H1 (cell line): ENCODE measurements around the gene PTN. TPM values are rescaled to one million over a fixed set of nuclear protein-coding genes. Genes with fewer than 3 reads are reported as not detected.
A peak's percentile ranks its signal among the peaks of the same experiment; 100 is the strongest.

ENCODE experiments used
- CTCF ChIA-PET: fragments of 300-600 bp; sonication (Branson Sonifier 250); formaldehyde crosslinking; loops from one replicate; lab custom pipeline; 2021; ENCODE audit not compliant: partially characterized antibody; lab: Charles Lee
- POLR2A ChIA-PET: fragments of 300-600 bp; sonication (Branson Sonifier 250); formaldehyde crosslinking; loops from one replicate; lab custom pipeline; 2021; ENCODE audit warnings: inconsistent platforms; ENCODE audit not compliant: partially characterized antibody; lab: Charles Lee
- DNase-seq, 2 experiments: peaks; one replicate each; pipeline versions ENCODE4 v3.0.0 to v3.0.0-alpha.2; 2010 to 2022; ENCODE audit warnings: low spot score in 2 of 2, low read depth in 1 of 2, mixed read lengths in 1 of 2
- FAIRE-seq: peaks from 2 replicates; lab custom pipeline; 2011; peaks lifted over from hg19 to GRCh38; lab: Jason Lieb, UNC
- H2AFZ ChIP-seq: 2 replicates; pipeline ENCODE4 v1.8.1; 2012; ENCODE audit warnings: low read length, inconsistent platforms
- H2AK5ac ChIP-seq: 2 replicates; pipeline ENCODE4 v1.6.1; 2013; ENCODE audit warnings: low read depth, low read length
- H2BK120ac ChIP-seq: replicated peaks from 2 replicates; pipeline ENCODE3; 2013; ENCODE audit warnings: low read depth, low read length, inconsistent platforms
- H2BK12ac ChIP-seq: 2 replicates; pipeline ENCODE4 v1.6.1; 2013; ENCODE audit warnings: low read depth, low read length
- H2BK15ac ChIP-seq: 2 replicates; pipeline ENCODE4 v1.6.1; 2013; ENCODE audit warnings: low read length
- H2BK20ac ChIP-seq: 2 replicates; pipeline ENCODE4 v1.6.1; 2013; ENCODE audit warnings: low read length
- H2BK5ac ChIP-seq: 2 replicates; pipeline ENCODE4 v1.6.1; 2013; ENCODE audit warnings: low read depth, low read length
- H3K14ac ChIP-seq: 2 replicates; pipeline ENCODE4 v1.6.1; 2013; ENCODE audit warnings: inconsistent platforms; ENCODE audit not compliant: insufficient read length
- H3K18ac ChIP-seq: 2 replicates; pipeline ENCODE4 v1.6.1; 2013; ENCODE audit warnings: low read length; ENCODE audit errors: extremely low read depth
- H3K23ac ChIP-seq: 2 replicates; pipeline ENCODE4 v1.6.1; 2013; ENCODE audit warnings: inconsistent platforms; ENCODE audit not compliant: insufficient read length
- H3K23me2 ChIP-seq: 2 replicates; pipeline ENCODE4 v1.6.1; 2013; ENCODE audit warnings: low read depth, low read length
- H3K27ac ChIP-seq: 2 replicates; pipeline ENCODE4 v1.6.1; 2011; ENCODE audit warnings: low read depth, low read length, inconsistent platforms
- H3K27me3 ChIP-seq, 4 experiments: replicated peaks in 1 of 4; 1 replicate in 1 of 4; 2 replicates in 3 of 4; pipeline versions ENCODE4 v1.6.1 to v1.8.1; 2011 to 2013; ENCODE audit warnings: low read length in 3 of 4, mild to moderate bottlenecking in 3 of 4, inconsistent platforms in 2 of 4, mixed read lengths in 2 of 4, moderate library complexity in 1 of 4; ENCODE audit not compliant: control insufficient read depth in 3 of 4, insufficient read depth in 3 of 4; ENCODE audit errors: extremely low read depth in 1 of 4
- H3K36me3 ChIP-seq, 4 experiments: 2 replicates each; pipeline versions ENCODE4 v1.6.1 to v1.8.1; 2011 to 2013; ENCODE audit warnings: mild to moderate bottlenecking in 4 of 4, low read length in 3 of 4, moderate library complexity in 2 of 4, control low read depth in 1 of 4, inconsistent platforms in 1 of 4; ENCODE audit not compliant: insufficient read depth in 4 of 4, control insufficient read depth in 2 of 4
- H3K4ac ChIP-seq: replicated peaks from 2 replicates; pipeline ENCODE3; 2013; ENCODE audit warnings: low read length, low read depth, mixed read lengths, inconsistent platforms; ENCODE audit not compliant: insufficient read length
- H3K4me1 ChIP-seq, 4 experiments: replicated peaks in 1 of 4; 1 replicate in 1 of 4; 2 replicates in 3 of 4; pipeline versions ENCODE4 v1.6.1 to v1.8.1; 2011 to 2013; ENCODE audit warnings: low read length in 3 of 4, inconsistent platforms in 2 of 4, mixed read lengths in 1 of 4; ENCODE audit not compliant: insufficient read depth in 4 of 4, control insufficient read depth in 3 of 4
- H3K4me2 ChIP-seq, 2 experiments: 2 replicates each; pipeline versions ENCODE4 v1.6.1 to v1.8.1; 2011 to 2013; ENCODE audit warnings: low read depth in 2 of 2, low read length in 2 of 2, control low read depth in 1 of 2, inconsistent platforms in 1 of 2, mild to moderate bottlenecking in 1 of 2; ENCODE audit not compliant: insufficient read depth in 1 of 2
- H3K4me3 ChIP-seq, 4 experiments: fragments of 200-600, 300-600 bp in 1 of 4; sonication (generic), shearing (Covaris generic), sonication (Bioruptor Twin) in 1 of 4; 2 replicates each; pipeline versions ENCODE4 v1.5.1 to v1.8.1; 2011 to 2016; ENCODE audit warnings: low read length in 4 of 4, low read depth in 3 of 4, control low read depth in 2 of 4, inconsistent platforms in 2 of 4, mild to moderate bottlenecking in 2 of 4, mixed read lengths in 1 of 4, moderate library complexity in 1 of 4; ENCODE audit not compliant: insufficient read depth in 2 of 4; ENCODE audit errors: extremely low read depth in 1 of 4
- H3K56ac ChIP-seq: replicated peaks from 2 replicates; pipeline ENCODE3; 2013; ENCODE audit warnings: low read depth, mild to moderate bottlenecking, mixed read lengths, low read length, inconsistent platforms; ENCODE audit not compliant: insufficient read length
- H3K79me1 ChIP-seq: 2 replicates; pipeline ENCODE4 v1.6.1; 2013; ENCODE audit warnings: low read depth, low read length, control low read depth
- H3K79me2 ChIP-seq, 2 experiments: 2 replicates each; pipeline versions ENCODE4 v1.6.1 to v1.8.1; 2012 to 2013; ENCODE audit warnings: low read length in 2 of 2, mild to moderate bottlenecking in 2 of 2, inconsistent platforms in 1 of 2; ENCODE audit not compliant: insufficient read depth in 2 of 2, control insufficient read depth in 1 of 2
- H3K9ac ChIP-seq, 4 experiments: replicated peaks in 1 of 4; 1 replicate in 1 of 4; 2 replicates in 3 of 4; pipeline versions ENCODE4 v1.6.1 to v1.8.1; 2011 to 2013; ENCODE audit warnings: low read depth in 3 of 4, low read length in 3 of 4, control low read depth in 2 of 4, mild to moderate bottlenecking in 2 of 4, moderate library complexity in 2 of 4, inconsistent platforms in 1 of 4; ENCODE audit errors: extremely low read depth in 1 of 4
- H3K9me3 ChIP-seq, 2 experiments: 2 replicates each; pipeline versions ENCODE4 v1.6.1 to v1.8.1; 2012 to 2013; ENCODE audit warnings: mild to moderate bottlenecking in 2 of 2, moderate library complexity in 2 of 2, control low read depth in 1 of 2, inconsistent platforms in 1 of 2, low read depth in 1 of 2, low read length in 1 of 2, mixed read lengths in 1 of 2; ENCODE audit not compliant: insufficient read depth in 2 of 2
- H4K20me1 ChIP-seq, 2 experiments: replicated peaks in 1 of 2; 2 replicates each; pipeline versions ENCODE3 to v1.8.1; 2011 to 2013; ENCODE audit warnings: inconsistent platforms in 2 of 2, low read length in 2 of 2, mild to moderate bottlenecking in 1 of 2; ENCODE audit not compliant: insufficient read depth in 2 of 2, control insufficient read depth in 1 of 2
- H4K5ac ChIP-seq: 2 replicates; pipeline ENCODE4 v1.6.1; 2013; ENCODE audit warnings: low read length, low read depth, mixed read lengths, inconsistent platforms; ENCODE audit not compliant: insufficient read length
- H4K8ac ChIP-seq: 2 replicates; pipeline ENCODE4 v1.8.0; 2013; ENCODE audit warnings: mild to moderate bottlenecking, moderate library complexity, low read length, inconsistent platforms; ENCODE audit not compliant: insufficient read depth; ENCODE audit errors: extremely low read depth
- H4K91ac ChIP-seq: replicated peaks from 2 replicates; pipeline ENCODE3; 2013; ENCODE audit warnings: low read length, mixed read lengths, inconsistent platforms; ENCODE audit not compliant: insufficient read length
- BRCA1 ChIP-seq: IDR thresholded peaks from 2 replicates; pipeline ENCODE4 v1.6.1; 2012; ENCODE audit warnings: low read depth, low read length, improper control_type of control experiment
- CHD1 ChIP-seq: IDR thresholded peaks from 2 replicates; pipeline ENCODE4 v1.6.1; 2012; ENCODE audit warnings: low read depth, low read length, improper control_type of control experiment
- FOSL1 ChIP-seq: IDR thresholded peaks from 2 replicates; pipeline ENCODE4 v1.6.1; 2011; ENCODE audit warnings: mild to moderate bottlenecking, low read depth, low read length, moderate library complexity; ENCODE audit not compliant: insufficient read depth
- JUND ChIP-seq: IDR thresholded peaks from 2 replicates; pipeline ENCODE4 v1.6.1; 2011; ENCODE audit warnings: mild to moderate bottlenecking, improper control_type of control experiment, low read length
- KDM4A ChIP-seq: IDR thresholded peaks from one replicate; pipeline ENCODE4 v1.7.1; 2012; ENCODE audit warnings: low read depth, mild to moderate bottlenecking, moderate library complexity, low read length, inconsistent platforms; ENCODE audit not compliant: severe bottlenecking
- NRF1 ChIP-seq: IDR thresholded peaks from 2 replicates; pipeline ENCODE4 v1.6.1; 2011; ENCODE audit warnings: mild to moderate bottlenecking, low read depth, low read length, improper control_type of control experiment
- POLR2A ChIP-seq, 2 experiments: IDR thresholded peaks; 1 replicate in 1 of 2; 2 replicates in 1 of 2; pipeline ENCODE4 v1.6.1; 2011; ENCODE audit warnings: low read depth in 2 of 2, low read length in 2 of 2, mild to moderate bottlenecking in 2 of 2; ENCODE audit errors: control extremely low read depth in 1 of 2
- POLR2AphosphoS5 ChIP-seq: IDR thresholded peaks from 2 replicates; pipeline ENCODE4 v1.6.1; 2011; ENCODE audit warnings: low read depth, low read length
- POU5F1 ChIP-seq: IDR thresholded peaks from 2 replicates; pipeline ENCODE4 v1.6.1; 2011; ENCODE audit warnings: low read depth, mild to moderate bottlenecking, low read length, moderate library complexity
- RFX5 ChIP-seq: IDR thresholded peaks from 2 replicates; pipeline ENCODE4 v1.6.1; 2011; ENCODE audit warnings: low read depth, low read length, improper control_type of control experiment, borderline replicate concordance
- SIRT6 ChIP-seq: IDR thresholded peaks from one replicate; pipeline ENCODE4 v1.7.1; 2012; ENCODE audit warnings: low read length, inconsistent platforms
- SIX5 ChIP-seq: IDR thresholded peaks from 2 replicates; pipeline ENCODE4 v1.6.1; 2011; ENCODE audit warnings: mild to moderate bottlenecking, low read depth, low read length
- YY1 ChIP-seq: IDR thresholded peaks from 2 replicates; pipeline ENCODE4 v1.6.1; 2011; ENCODE audit warnings: low read depth, mild to moderate bottlenecking, low read length
- WGBS, 2 experiments: shearing (Covaris generic) in 1 of 2; methylation state at CpG; one replicate each; pipeline versions ENCODE4 v1.1.6 to v1.1.7; 2013 to 2015; ENCODE audit warnings: low lambda C conversion rate in 2 of 2, mixed read lengths in 2 of 2, inconsistent platforms in 1 of 2, low coverage in 1 of 2, missing lambda C conversion rate in 1 of 2; ENCODE audit not compliant: insufficient replicate concordance in 2 of 2, insufficient coverage in 1 of 2, insufficient read length in 1 of 2; ENCODE audit errors: extremely low coverage in 1 of 2, missing lambda C conversion rate in 1 of 2; 5-methylcytosine and 5-hydroxymethylcytosine counted together
- polyA plus RNA-seq, 7 experiments: library from polyadenylated mRNA; depleted of rRNA in 3 of 7; stranded (reverse) in 5 of 7; unstranded in 2 of 7; fragments of >200 nt in 5 of 7; fragments of 200-250 nt in 2 of 7; gene quantifications; 1 replicate in 5 of 7; 2 replicates in 1 of 7; 4 replicates in 1 of 7; pipeline versions ENCODE4 v1.2.1 to v1.2.3, GENCODE V29; 2011 to 2013; ENCODE audit warnings: missing spikeins in 2 of 7, mixed read lengths in 2 of 7
- total RNA-seq: library from RNA; stranded (reverse); fragmentation: NEBNext Ultra II Directional; extraction: Animal tissue kit (Norgen Biotek cat#: 25700); gene quantifications from 2 replicates; pipeline ENCODE4 v1.2.1, GENCODE V29; 2021

The PTN gene
- total and polyA plus RNA-seq, 2 of the 8 experiments (the other 6 are each of a cell fraction or from before 2014, with no cell fraction given): 23.1 to 27.8 TPM

GRCh38 chr7:137390076-137390475, 46.5 kb upstream of the PTN start:
- Histone ChIP-seq H3K27ac (no peak overlapping the region), H3K4ac (no peak overlapping the region), H3K23ac (no peak overlapping the region), H3K4me2 (no peak overlapping the region), H4K20me1 (no peaks in the 10 kb centered on the region), H2BK120ac (no peak overlapping the region), H3K36me3 (no peaks in the 10 kb centered on the region), H3K23me2 (no peaks in the 10 kb centered on the region; the same call in 1 of the 2 replicates), H2BK12ac (no peak overlapping the region), H2BK15ac (0 out of 2 replicates have a peak overlapping the region, but pooled peaks have one; percentile 22), H2AFZ (no peak overlapping the region), H2BK20ac (no peak overlapping the region), H3K56ac (no peak overlapping the region), H3K18ac (no peak overlapping the region), H3K9ac (no peak overlapping the region), H4K91ac (no peak overlapping the region), H3K9me3 (no peaks in the 10 kb centered on the region), H3K27me3 (no peaks in the 10 kb centered on the region), H3K4me3 (no peak overlapping the region), H4K5ac (no peak overlapping the region), H3K4me1 (peaks cover 0 to 5% (median 3%) of the 10 kb centered on the region in 4 experiments; a peak in 2 of 7 replicates), H3K79me1 (no peaks in the 10 kb centered on the region), H2BK5ac (no peak overlapping the region), H3K79me2 (no peaks in the 10 kb centered on the region), H4K8ac (no peak overlapping the region), H2AK5ac (no peak overlapping the region), H3K14ac (no peak overlapping the region)
- DNase-seq (no peak), FAIRE-seq (no peak)
- no peak for TF ChIP-seq SIRT6
- no peak for TF ChIP-seq YY1
- no peak for TF ChIP-seq CHD1
- TF ChIP-seq JUND: no peak
- no peak for TF ChIP-seq KDM4A
- no peak for TF ChIP-seq RFX5
- no peak for TF ChIP-seq POLR2AphosphoS5
- no peak for TF ChIP-seq SIX5
- no peak for TF ChIP-seq NRF1
- no peak for TF ChIP-seq BRCA1
- TF ChIP-seq FOSL1: no peak
- TF ChIP-seq POLR2A (IDR thresholded peaks at IDR 0.05; ENCODE audit: control extremely low read depth in 1 of 2, low read depth in 2 of 2, low read length in 2 of 2): no peak
- no peak for TF ChIP-seq POU5F1
- ChIA-PET CTCF (no interaction called here), POLR2A (no interaction called here)
- WGBS, 2 experiments: 94% methylated on average over 1 of the region's 1 CpG; no CpG with 5 or more reads in 1 of the 2 experiments
